SJCRH30 (cell line): Measurements from ENCODE around the gene LNX2. TPM values are rescaled to one million over a fixed set of nuclear protein-coding genes. Genes with fewer than 3 reads are reported as not detected.

Experiments
- DNase-seq, 2 experiments: peaks; one replicate each; pipeline ENCODE4 v3.0.0-alpha.2; 2015 to 2020
- H3K27ac ChIP-seq: fragments of 250-450 bp; sonication (Bioruptor Pico); 2 replicates; pipeline ENCODE4 v1.5.1; 2020; ENCODE audit warnings: mild to moderate bottlenecking, moderate library complexity
- H3K27me3 ChIP-seq: fragments of 250-450 bp; sonication (Bioruptor Pico); 2 replicates; pipeline ENCODE4 v1.5.1; 2020; ENCODE audit warnings: mild to moderate bottlenecking, moderate library complexity
- H3K36me3 ChIP-seq: fragments of 250-450 bp; sonication (Bioruptor Pico); 2 replicates; pipeline ENCODE4 v1.5.1; 2020; ENCODE audit warnings: mild to moderate bottlenecking, moderate library complexity
- H3K4me1 ChIP-seq: fragments of 250-450 bp; sonication (Bioruptor Pico); 2 replicates; pipeline ENCODE4 v1.5.1; 2020; ENCODE audit warnings: mild to moderate bottlenecking, moderate library complexity
- H3K4me3 ChIP-seq: fragments of 250-450 bp; sonication (Bioruptor Pico); 2 replicates; pipeline ENCODE4 v1.5.1; 2020; ENCODE audit warnings: mild to moderate bottlenecking, moderate library complexity
- H3K9me3 ChIP-seq: fragments of 250-450 bp; sonication (Bioruptor Pico); replicated peaks from 2 replicates; pipeline ENCODE4 v1.5.1; 2020; ENCODE audit warnings: mild to moderate bottlenecking, moderate library complexity
- total RNA-seq: library from RNA; depleted of rRNA; stranded (reverse); fragments of >200 nt; shearing (Covaris generic); gene quantifications from 2 replicates; pipeline ENCODE4 v1.2.3, GENCODE V29; 2014; rRNA removed

Gene LNX2
- total RNA-seq = 14.9 and 16.7 TPM in 2 replicates

GRCh38 chr13:27620377-27621115, at the start of gene LNX2:
Gene LNX2, minus strand, starts transcription at chr13:27620529. Its CDS starts 38,826 bp downstream, at chr13:27581703.
- Histone ChIP-seq H3K4me3 (peak within 1 kb of the TSS; percentile 96), H3K9me3 (no peaks in the 10 kb centered on the region), H3K4me1 (peaks cover 24% of the 10 kb centered on the region), H3K36me3 (peaks cover 20% of the 10 kb centered on the region), H3K27ac (peak within 1 kb of the TSS; percentile 45), H3K27me3 (no peaks in the 10 kb centered on the region)
- DNase-seq = peak; percentile 98

- Histone ChIP-seq H3K27me3 (no peaks in the 10 kb centered on the region), H3K4me3 (no peak overlapping the region), H3K36me3 (peaks cover 5% of the 10 kb centered on the region; the same call in 1 of the 2 replicates), H3K4me1 (no peaks in the 10 kb centered on the region), H3K27ac (no peak overlapping the region), H3K9me3 (no peaks in the 10 kb centered on the region)
- DNase-seq = no peak
Measured at GRCh38 chr13:27667946-27668345, 47.6 kb upstream of the LNX2 start.

GRCh38 chr13:27666951-27667350, 46.6 kb upstream of the LNX2 start:
- Histone ChIP-seq H3K36me3 (peaks cover 5% of the 10 kb centered on the region; the same call in 1 of the 2 replicates), H3K27me3 (no peaks in the 10 kb centered on the region), H3K4me3 (no peak overlapping the region), H3K4me1 (no peaks in the 10 kb centered on the region), H3K27ac (no peak overlapping the region), H3K9me3 (no peaks in the 10 kb centered on the region)
- DNase-seq = no peak

GRCh38 chr13:27665761-27666160, 45.4 kb upstream of the LNX2 start:
- no peak for DNase-seq
- no peaks in the 10 kb centered on the region for H3K9me3 ChIP-seq
- no peaks in the 10 kb centered on the region for H3K27me3 ChIP-seq
- H3K4me3 ChIP-seq = no peak overlapping the region
- peaks cover 9% of the 10 kb centered on the region; the same call in 1 of the 2 replicates for H3K36me3 ChIP-seq
- no peak overlapping the region for H3K27ac ChIP-seq
- no peaks in the 10 kb centered on the region for H3K4me1 ChIP-seq

- Histone ChIP-seq H3K27ac (no peak overlapping the region), H3K4me1 (no peaks in the 10 kb centered on the region), H3K9me3 (no peaks in the 10 kb centered on the region), H3K36me3 (peaks cover 9% of the 10 kb centered on the region; the same call in 1 of the 2 replicates), H3K27me3 (no peaks in the 10 kb centered on the region), H3K4me3 (no peak overlapping the region)
- no peak for DNase-seq
Measured at GRCh38 chr13:27665333-27665732, 45.0 kb upstream of the LNX2 start.

- no peak for DNase-seq
- Histone ChIP-seq H3K27ac (no peak overlapping the region), H3K9me3 (no peaks in the 10 kb centered on the region), H3K4me3 (no peak overlapping the region), H3K36me3 (peaks cover 16% of the 10 kb centered on the region), H3K27me3 (no peaks in the 10 kb centered on the region), H3K4me1 (no peaks in the 10 kb centered on the region)
Measured at GRCh38 chr13:27663947-27664346, 43.6 kb upstream of the LNX2 start.

GRCh38 chr13:27662738-27663470, 42.6 kb upstream of the LNX2 start:
- H3K27me3 ChIP-seq = no peaks in the 10 kb centered on the region
- H3K9me3 ChIP-seq = no peaks in the 10 kb centered on the region
- H3K4me1 ChIP-seq = no peaks in the 10 kb centered on the region
- H3K36me3 ChIP-seq = peaks cover 16% of the 10 kb centered on the region
- no peak overlapping the region for H3K27ac ChIP-seq
- no peak overlapping the region for H3K4me3 ChIP-seq
- DNase-seq = no peak

- Histone ChIP-seq H3K9me3 (no peaks in the 10 kb centered on the region), H3K27ac (no peak overlapping the region), H3K4me3 (no peak overlapping the region), H3K4me1 (no peaks in the 10 kb centered on the region), H3K27me3 (no peaks in the 10 kb centered on the region), H3K36me3 (peaks cover 11% of the 10 kb centered on the region)
- no peak for DNase-seq
Measured at GRCh38 chr13:27661017-27661416, 40.7 kb upstream of the LNX2 start.

- H3K36me3 ChIP-seq = peaks cover 11% of the 10 kb centered on the region
- H3K27me3 ChIP-seq = no peaks in the 10 kb centered on the region
- H3K27ac ChIP-seq = no peak overlapping the region
- H3K4me1 ChIP-seq = no peaks in the 10 kb centered on the region
- no peak for DNase-seq
- H3K4me3 ChIP-seq = no peak overlapping the region
- H3K9me3 ChIP-seq = no peaks in the 10 kb centered on the region
Measured at GRCh38 chr13:27660511-27660910, 40.2 kb upstream of the LNX2 start.

GRCh38 chr13:27659145-27659865, 39.0 kb upstream of the LNX2 start:
- no peak overlapping the region for H3K27ac ChIP-seq
- H3K27me3 ChIP-seq = no peaks in the 10 kb centered on the region
- no peak overlapping the region for H3K4me3 ChIP-seq
- H3K4me1 ChIP-seq = no peaks in the 10 kb centered on the region
- no peak for DNase-seq
- H3K9me3 ChIP-seq = no peaks in the 10 kb centered on the region
- peaks cover 15% of the 10 kb centered on the region for H3K36me3 ChIP-seq

- Histone ChIP-seq H3K4me3 (no peak overlapping the region), H3K36me3 (peaks cover 23% of the 10 kb centered on the region), H3K27ac (no peak overlapping the region), H3K4me1 (no peaks in the 10 kb centered on the region), H3K9me3 (no peaks in the 10 kb centered on the region), H3K27me3 (no peaks in the 10 kb centered on the region)
- DNase-seq = no peak
Measured at GRCh38 chr13:27658546-27658945, 38.2 kb upstream of the LNX2 start.

GRCh38 chr13:27657724-27658123, 37.4 kb upstream of the LNX2 start:
- Histone ChIP-seq H3K4me3 (no peak overlapping the region), H3K36me3 (peaks cover 27% of the 10 kb centered on the region), H3K27me3 (no peaks in the 10 kb centered on the region), H3K9me3 (no peaks in the 10 kb centered on the region), H3K27ac (no peak overlapping the region), H3K4me1 (no peaks in the 10 kb centered on the region)
- DNase-seq = no peak

GRCh38 chr13:27654816-27655215, 34.5 kb upstream of the LNX2 start:
- no peak for DNase-seq
- peaks cover 7% of the 10 kb centered on the region for H3K9me3 ChIP-seq
- peaks cover 44% of the 10 kb centered on the region for H3K36me3 ChIP-seq
- no peaks in the 10 kb centered on the region for H3K4me1 ChIP-seq
- no peaks in the 10 kb centered on the region for H3K27me3 ChIP-seq
- H3K27ac ChIP-seq = no peak overlapping the region
- no peak overlapping the region for H3K4me3 ChIP-seq

GRCh38 chr13:27654059-27654458, 33.7 kb upstream of the LNX2 start:
- Histone ChIP-seq H3K4me1 (no peaks in the 10 kb centered on the region), H3K27ac (no peak overlapping the region), H3K4me3 (no peak overlapping the region), H3K9me3 (peaks cover 9% of the 10 kb centered on the region), H3K27me3 (no peaks in the 10 kb centered on the region), H3K36me3 (peaks cover 48% of the 10 kb centered on the region)
- no peak for DNase-seq

- Histone ChIP-seq H3K9me3 (peaks cover 13% of the 10 kb centered on the region), H3K36me3 (peaks cover 63% of the 10 kb centered on the region), H3K4me1 (no peaks in the 10 kb centered on the region), H3K27ac (no peak overlapping the region), H3K27me3 (no peaks in the 10 kb centered on the region), H3K4me3 (no peak overlapping the region)
- DNase-seq = no peak
Measured at GRCh38 chr13:27650312-27650711, 30.0 kb upstream of the LNX2 start.
